Colonic mucosa (tissue), 4 donors: ENCODE measurements around the gene LIPF. TPM values are rescaled to one million over a fixed set of nuclear protein-coding genes. Genes with fewer than 3 reads are reported as not detected.

Source experiments
- DNase-seq: peaks from one replicate; pipeline ENCODE4 v3.0.0-alpha.2; 2020
- H3K27ac ChIP-seq: fragments of 200-600 bp; one replicate; pipeline ENCODE4 v1.8.0; 2021
- H3K27me3 ChIP-seq: fragments of 200-600 bp; one replicate; pipeline ENCODE4 v1.8.0; 2021
- H3K36me3 ChIP-seq: fragments of 200-600 bp; one replicate; pipeline ENCODE4 v1.8.0; 2021
- H3K4me1 ChIP-seq: fragments of 200-600 bp; one replicate; pipeline ENCODE4 v1.8.0; 2021; ENCODE audit warnings: mild to moderate bottlenecking
- H3K4me3 ChIP-seq: fragments of 200-600 bp; one replicate; pipeline ENCODE4 v1.8.0; 2021
- H3K9ac ChIP-seq, 2 donors: one replicate each; pipeline ENCODE4 v1.7.0; 2013; ENCODE audit warnings: control low read depth in 2 of 2, low read depth in 2 of 2, low read length in 2 of 2
- H3K9me3 ChIP-seq: fragments of 200-600 bp; one replicate; pipeline ENCODE4 v1.8.0; 2021
- intact Hi-C: fragments of 100-400 bp; cut with DNase I; formaldehyde crosslinking; loops from one replicate; pipeline ENCODE4 v1.14.1; 2022
- total RNA-seq, 2 donors: library from RNA; stranded (reverse); fragmentation: NEBNext Ultra II Directional in 1 of 2; extraction: Animal tissue kit (Norgen Biotek cat#: 25700) in 1 of 2; gene quantifications; one replicate each; pipeline ENCODE4 v1.2.1, GENCODE V29; 2021
- TF ChIP-seq, protein P1 (sequence below): fragments of 200-600 bp; IDR thresholded peaks from one replicate; pipeline ENCODE4 v1.8.0; 2022; ENCODE audit warnings: antibody characterized with exemption, mild to moderate bottlenecking
- donor health status: healthy.
- donor health status: DM: no; HTN: no; CAD: no.
- donor health status: DM: no; HTN: no; CAD: no.

Gene LIPF, protein sequence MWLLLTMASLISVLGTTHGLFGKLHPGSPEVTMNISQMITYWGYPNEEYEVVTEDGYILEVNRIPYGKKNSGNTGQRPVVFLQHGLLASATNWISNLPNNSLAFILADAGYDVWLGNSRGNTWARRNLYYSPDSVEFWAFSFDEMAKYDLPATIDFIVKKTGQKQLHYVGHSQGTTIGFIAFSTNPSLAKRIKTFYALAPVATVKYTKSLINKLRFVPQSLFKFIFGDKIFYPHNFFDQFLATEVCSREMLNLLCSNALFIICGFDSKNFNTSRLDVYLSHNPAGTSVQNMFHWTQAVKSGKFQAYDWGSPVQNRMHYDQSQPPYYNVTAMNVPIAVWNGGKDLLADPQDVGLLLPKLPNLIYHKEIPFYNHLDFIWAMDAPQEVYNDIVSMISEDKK
- total RNA-seq = not detected

DNA sequence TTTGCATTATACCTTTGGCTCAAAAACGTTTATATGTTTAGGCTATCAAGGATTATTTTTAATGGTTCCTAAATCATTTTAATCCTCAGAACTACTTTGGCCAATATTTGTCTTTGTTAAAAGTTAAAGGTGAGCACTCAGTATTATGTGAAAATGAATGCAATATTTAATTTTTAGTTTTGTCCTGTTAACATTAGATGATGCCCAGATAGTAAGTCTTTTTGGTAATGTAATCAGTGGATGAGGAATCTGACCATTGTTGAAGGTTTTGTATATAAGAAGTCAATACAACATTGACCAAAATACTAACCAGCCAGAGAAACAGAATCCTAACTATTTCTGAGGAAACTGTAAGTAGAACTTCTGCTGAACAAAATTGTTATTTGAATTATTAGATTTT lies at the start of gene LIPF:
LIPF (plus strand) TSS at position 301 of the 400 bp plus-strand sequence. CDS start 2,856 bp downstream, outside the sequence.
- TF ChIP-seq, protein P1, sequence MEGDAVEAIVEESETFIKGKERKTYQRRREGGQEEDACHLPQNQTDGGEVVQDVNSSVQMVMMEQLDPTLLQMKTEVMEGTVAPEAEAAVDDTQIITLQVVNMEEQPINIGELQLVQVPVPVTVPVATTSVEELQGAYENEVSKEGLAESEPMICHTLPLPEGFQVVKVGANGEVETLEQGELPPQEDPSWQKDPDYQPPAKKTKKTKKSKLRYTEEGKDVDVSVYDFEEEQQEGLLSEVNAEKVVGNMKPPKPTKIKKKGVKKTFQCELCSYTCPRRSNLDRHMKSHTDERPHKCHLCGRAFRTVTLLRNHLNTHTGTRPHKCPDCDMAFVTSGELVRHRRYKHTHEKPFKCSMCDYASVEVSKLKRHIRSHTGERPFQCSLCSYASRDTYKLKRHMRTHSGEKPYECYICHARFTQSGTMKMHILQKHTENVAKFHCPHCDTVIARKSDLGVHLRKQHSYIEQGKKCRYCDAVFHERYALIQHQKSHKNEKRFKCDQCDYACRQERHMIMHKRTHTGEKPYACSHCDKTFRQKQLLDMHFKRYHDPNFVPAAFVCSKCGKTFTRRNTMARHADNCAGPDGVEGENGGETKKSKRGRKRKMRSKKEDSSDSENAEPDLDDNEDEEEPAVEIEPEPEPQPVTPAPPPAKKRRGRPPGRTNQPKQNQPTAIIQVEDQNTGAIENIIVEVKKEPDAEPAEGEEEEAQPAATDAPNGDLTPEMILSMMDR = no peak

DNA sequence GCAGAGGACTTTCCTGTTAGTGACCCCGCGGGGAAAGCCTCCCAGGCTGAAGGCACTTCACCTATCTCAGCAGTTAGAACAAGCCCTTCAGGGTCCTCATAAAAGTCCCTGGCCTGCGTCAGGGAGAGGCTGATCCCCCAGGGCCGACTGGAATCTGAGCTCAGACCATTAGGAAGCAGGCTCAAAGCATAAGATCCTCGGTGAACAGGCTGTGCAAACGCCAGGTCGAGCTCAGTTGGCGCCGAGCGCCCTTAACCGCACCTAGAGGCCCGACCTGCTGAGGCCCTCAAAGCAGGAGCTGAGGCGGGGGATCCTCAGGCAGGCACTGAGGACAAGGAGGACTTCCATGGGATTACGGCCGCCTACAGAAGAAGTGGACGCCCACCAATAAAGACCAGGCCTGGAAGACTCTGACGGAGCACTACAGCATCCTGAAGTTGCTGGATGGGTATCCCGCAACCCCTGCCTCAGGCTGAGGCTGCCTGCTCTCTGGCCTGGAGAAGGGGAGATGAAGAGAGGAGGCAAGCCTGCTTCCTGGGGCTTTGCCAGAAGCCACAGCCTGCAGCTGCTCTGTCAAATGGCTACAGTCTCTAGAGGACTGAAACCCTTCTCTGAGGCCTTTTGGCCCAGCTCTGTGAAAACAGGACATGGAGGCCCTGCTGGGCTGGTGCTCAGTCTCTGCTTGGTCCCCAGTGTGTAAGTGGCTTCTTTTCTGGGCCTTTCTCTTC lies 47.8 kb upstream of the LIPF start:
- no peak overlapping the region for H3K27ac ChIP-seq
- H3K27me3 ChIP-seq = no peaks in the 10 kb centered on the region
- no peaks in the 10 kb centered on the region for H3K9me3 ChIP-seq
- H3K4me3 ChIP-seq = no peak overlapping the region
- no peak overlapping the region for H3K9ac ChIP-seq
- H3K36me3 ChIP-seq = no peaks in the 10 kb centered on the region
- DNase-seq = no peak
- H3K4me1 ChIP-seq = no peaks in the 10 kb centered on the region
- TF ChIP-seq, protein P1 = no peak
- intact Hi-C loops = no loop called here

More for the DNA sequence above, at the start of gene LIPF:
- Histone ChIP-seq H3K4me1 (no peaks in the 10 kb centered on the region), H3K9ac (no peak within 1 kb of the TSS), H3K36me3 (no peaks in the 10 kb centered on the region), H3K27ac (no peak within 1 kb of the TSS), H3K27me3 (no peaks in the 10 kb centered on the region), H3K9me3 (no peaks in the 10 kb centered on the region), H3K4me3 (no peak within 1 kb of the TSS)
- intact Hi-C loops = no loop called here
- no peak for DNase-seq

DNA sequence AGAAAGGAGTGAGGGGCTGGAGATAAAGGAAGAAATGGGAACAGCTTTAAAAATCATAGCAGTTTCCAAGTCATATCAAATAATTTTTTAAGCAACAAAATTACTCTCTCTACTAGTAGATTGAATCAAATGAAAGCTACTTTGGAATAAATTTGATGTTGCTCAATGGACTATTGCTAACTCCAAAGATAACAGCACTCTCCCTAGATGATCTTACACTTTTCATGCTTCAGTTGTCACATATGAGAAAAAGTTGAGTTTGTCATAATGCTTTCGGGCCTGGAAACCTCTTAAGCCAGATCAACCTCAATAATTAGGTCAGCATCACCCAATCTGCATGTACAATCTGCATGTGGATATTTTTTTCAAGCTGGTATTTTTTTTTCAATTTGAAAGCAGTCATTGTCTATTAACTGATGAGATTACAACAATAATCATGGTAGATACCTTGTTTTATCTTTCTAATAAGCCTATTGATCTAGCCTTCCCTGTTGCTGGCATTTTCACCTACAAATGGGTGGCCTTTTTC lies 46.4 kb upstream of the LIPF start:
- intact Hi-C loops = no loop called here
- TF ChIP-seq, protein P1 = no peak
- Histone ChIP-seq H3K36me3 (no peaks in the 10 kb centered on the region), H3K27ac (no peak overlapping the region), H3K4me3 (no peak overlapping the region), H3K27me3 (no peaks in the 10 kb centered on the region), H3K4me1 (no peaks in the 10 kb centered on the region), H3K9me3 (no peaks in the 10 kb centered on the region), H3K9ac (no peak overlapping the region)
- no peak for DNase-seq

DNA sequence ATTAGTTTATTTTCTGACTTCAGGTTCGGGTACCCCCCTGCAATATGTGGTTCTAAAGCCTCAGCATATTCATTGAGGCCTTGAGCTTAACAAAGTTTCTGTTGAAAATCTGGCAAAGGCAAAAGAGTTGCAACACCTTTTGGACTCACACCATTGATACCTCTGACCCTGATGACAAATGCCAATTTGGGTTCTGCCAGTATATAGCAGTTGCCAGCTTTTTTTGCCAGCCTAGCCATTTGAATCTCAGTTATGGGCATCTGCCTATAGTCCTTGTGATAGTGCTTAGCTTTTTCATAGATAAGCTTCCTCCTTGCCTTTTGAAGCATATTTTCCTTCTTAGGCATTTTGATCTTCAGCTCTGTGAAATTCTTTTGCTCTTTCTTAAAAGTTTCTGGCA lies 45.7 kb upstream of the LIPF start:
- Histone ChIP-seq H3K36me3 (no peaks in the 10 kb centered on the region), H3K4me1 (no peaks in the 10 kb centered on the region), H3K9me3 (no peaks in the 10 kb centered on the region), H3K4me3 (no peak overlapping the region), H3K27ac (no peak overlapping the region), H3K27me3 (no peaks in the 10 kb centered on the region), H3K9ac (no peak overlapping the region)
- DNase-seq = no peak
- TF ChIP-seq, protein P1 = no peak
- intact Hi-C loops = no loop called here

DNA sequence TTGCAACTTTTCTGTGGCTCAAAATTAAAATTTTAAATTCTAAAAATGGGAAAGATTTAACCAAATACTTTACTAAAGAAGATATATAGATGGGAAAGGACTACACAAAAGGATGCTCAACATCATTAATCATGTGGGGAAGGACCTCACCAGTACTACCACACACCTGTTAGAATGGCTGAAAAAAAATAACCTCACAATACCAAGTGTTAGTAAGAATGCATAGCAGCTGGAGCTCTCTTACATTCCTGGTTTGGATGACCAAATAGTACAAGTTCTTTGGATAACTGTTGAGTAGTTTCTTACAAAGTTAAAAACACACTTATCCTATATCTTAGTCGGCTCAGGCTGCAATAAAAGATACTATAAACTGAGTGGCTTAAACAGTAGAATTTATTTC lies 43.8 kb upstream of the LIPF start:
- Histone ChIP-seq H3K27ac (no peak overlapping the region), H3K9ac (no peak overlapping the region), H3K4me3 (no peak overlapping the region), H3K36me3 (no peaks in the 10 kb centered on the region), H3K27me3 (no peaks in the 10 kb centered on the region), H3K4me1 (no peaks in the 10 kb centered on the region), H3K9me3 (no peaks in the 10 kb centered on the region)
- no peak for DNase-seq
- TF ChIP-seq, protein P1 = no peak
- intact Hi-C loops = no loop called here
